GM11168 (cell line): Measurements from ENCODE around the gene SENP8.

Experiments
- in situ Hi-C: fragments of 300-500 bp; cut with MboI; formaldehyde crosslinking; loops from one replicate; pipeline ENCODE4 v1.12.0; 2022; ENCODE audit warnings: low sequenced_read_pairs; ENCODE audit not compliant: unreplicated experiment

SENP8 gene

GRCh38 chr15:72112116-72112515, 6.1 kb upstream of the SENP8 start:
- in situ Hi-C loops = no loop called here

- in situ Hi-C loops = no loop called here
Measured at GRCh38 chr15:72112805-72113204, 5.4 kb upstream of the SENP8 start.

GRCh38 chr15:72113347-72114031, 4.7 kb upstream of the SENP8 start:
- in situ Hi-C loops = no loop called here

GRCh38 chr15:72116731-72117485, 1.3 kb upstream of the SENP8 start:
- in situ Hi-C loops = no loop called here

GRCh38 chr15:72117486-72118016, 652 bp upstream of the SENP8 start:
- in situ Hi-C loops = no loop called here

- in situ Hi-C loops = no loop called here
Measured at GRCh38 chr15:72124218-72124617, 6.0 kb downstream of the SENP8 start.

- in situ Hi-C loops = no loop called here
Measured at GRCh38 chr15:72127724-72128322, 9.6 kb downstream of the SENP8 start.

GRCh38 chr15:72128359-72128758, 10.2 kb downstream of the SENP8 start:
- in situ Hi-C loops = no loop called here

GRCh38 chr15:72130272-72130671, 12.1 kb downstream of the SENP8 start:
- in situ Hi-C loops = no loop called here

GRCh38 chr15:72131922-72132321, 13.7 kb downstream of the SENP8 start:
- in situ Hi-C loops = no loop called here

GRCh38 chr15:72133211-72133610, 15.0 kb downstream of the SENP8 start:
- in situ Hi-C loops = no loop called here

- in situ Hi-C loops = no loop called here
Measured at GRCh38 chr15:72135719-72136118, 17.5 kb downstream of the SENP8 start.

GRCh38 chr15:72136170-72137051, 18.2 kb downstream of the SENP8 start:
- in situ Hi-C loops = no loop called here

GRCh38 chr15:72139667-72140066, 21.5 kb downstream of the SENP8 start:
- in situ Hi-C loops = loop anchor here (10.0 kb wide), 1 partner anchor 335 kb away; no protein-coding TSS in a partner anchor

GRCh38 chr15:72140088-72140487, 21.9 kb downstream of the SENP8 start:
- in situ Hi-C loops = loop anchor here (10.0 kb wide), 1 partner anchor 335 kb away; no protein-coding TSS in a partner anchor

- in situ Hi-C loops = loop anchor here (10.0 kb wide), 1 partner anchor 337 kb away; no protein-coding TSS in a partner anchor
Measured at GRCh38 chr15:72141171-72142084, 23.2 kb downstream of the SENP8 start.

GRCh38 chr15:72146221-72146620, 28.0 kb downstream of the SENP8 start:
- in situ Hi-C loops = loop anchor here (10.0 kb wide), 1 partner anchor 341 kb away; no protein-coding TSS in a partner anchor

GRCh38 chr15:72146934-72147333, 28.7 kb downstream of the SENP8 start:
- in situ Hi-C loops = loop anchor here (10.0 kb wide), 1 partner anchor 342 kb away; no protein-coding TSS in a partner anchor

GRCh38 chr15:72147418-72147817, 29.2 kb downstream of the SENP8 start:
- in situ Hi-C loops = loop anchor here (10.0 kb wide), 1 partner anchor 343 kb away; no protein-coding TSS in a partner anchor
